GM12878 (cell line): ENCODE measurements around the gene MPPED1. TPM values are rescaled to one million over a fixed set of nuclear protein-coding genes. Genes with fewer than 3 reads are reported as not detected.

Source experiments
- ATAC-seq: fragments of 200-7000 bp; cut with Tn5 transposase; 3 replicates; pipeline ENCODE4 v1.9.1; 2020; ENCODE audit warnings: mild to moderate bottlenecking, moderate library complexity
- BruUV-seq: library from RNA; stranded (reverse); fragments of 400-500 nt; replicated peaks from 2 replicates; lab custom pipeline; 2021; lab: Mats Ljungman, UMichigan
- CTCF ChIA-PET: fragments of 300-600 bp; sonication (Branson Sonifier 250); formaldehyde crosslinking; extraction: SDS; loops from one replicate; lab custom pipeline; 2021; ENCODE audit warnings: inconsistent platforms; lab: Yijun Ruan, JAX
- POLR2A ChIA-PET: fragments of 350-600 bp; formaldehyde crosslinking; extraction: SDS; loops from one replicate; lab custom pipeline; 2021; ENCODE audit warnings: inconsistent platforms; lab: Charles Lee
- RAD21 ChIA-PET: fragments of 300-600 bp; sonication (Branson Sonifier 250); formaldehyde crosslinking; loops from one replicate; lab custom pipeline; 2023; ENCODE audit warnings: antibody characterized with exemption; ENCODE audit not compliant: unreplicated experiment; lab: Charles Lee
- SMC1A ChIA-PET: fragments of 300-600 bp; sonication (Branson Sonifier 250); formaldehyde crosslinking; loops from one replicate; lab custom pipeline; 2023; ENCODE audit not compliant: unreplicated experiment, uncharacterized antibody; lab: Charles Lee
- DNase-seq: peaks from one replicate; pipeline ENCODE4 v3.0.0-alpha.2; 2011; ENCODE audit warnings: low read depth, low spot score
- FAIRE-seq: peaks from 3 replicates; lab custom pipeline; 2011; peaks lifted over from hg19 to GRCh38; lab: Jason Lieb, UNC
- H2AFZ ChIP-seq: 2 replicates; pipeline ENCODE4 v1.6.0; 2011; ENCODE audit warnings: low read depth, low read length, control low read depth; ENCODE audit not compliant: control insufficient read depth
- H3K27ac ChIP-seq: 2 replicates; pipeline ENCODE4 v1.5.1; 2011; ENCODE audit warnings: control low read depth; ENCODE audit not compliant: control insufficient read depth, insufficient read depth
- H3K27me3 ChIP-seq, 2 experiments: replicated peaks in 1 of 2; 2 replicates each; pipeline versions ENCODE4 v1.6.0 to v1.6.1; 2011; ENCODE audit warnings: low read length in 1 of 2; ENCODE audit not compliant: control insufficient read depth in 2 of 2, insufficient read depth in 2 of 2
- H3K36me3 ChIP-seq, 2 experiments: 2 replicates each; pipeline ENCODE4 v1.5.1; 2011; ENCODE audit warnings: low read length in 1 of 2; ENCODE audit not compliant: control insufficient read depth in 2 of 2, insufficient read depth in 2 of 2
- H3K4me1 ChIP-seq: 2 replicates; pipeline ENCODE4 v1.6.1; 2011; ENCODE audit warnings: mild to moderate bottlenecking, low read length, moderate library complexity, mixed read lengths; ENCODE audit not compliant: control insufficient read depth, insufficient read depth
- H3K4me2 ChIP-seq: 2 replicates; pipeline ENCODE4 v1.6.0; 2011; ENCODE audit warnings: control low read depth; ENCODE audit not compliant: control insufficient read depth, insufficient read depth
- H3K4me3 ChIP-seq: fragments of 200-600 bp; sonication (generic); 2 replicates; pipeline ENCODE4 v1.5.1; 2016
- H3K79me2 ChIP-seq: 2 replicates; pipeline ENCODE4 v1.6.0; 2011; ENCODE audit warnings: low read length; ENCODE audit not compliant: control insufficient read depth, insufficient read depth
- H3K9ac ChIP-seq: 2 replicates; pipeline ENCODE4 v1.8.0; 2011; ENCODE audit warnings: low read length, control low read depth, mixed read lengths; ENCODE audit not compliant: control insufficient read depth, insufficient read depth
- H3K9me3 ChIP-seq: replicated peaks from 3 replicates; pipeline ENCODE4 v1.5.1; 2011; ENCODE audit warnings: mild to moderate bottlenecking, low read length; ENCODE audit not compliant: control insufficient read depth, insufficient read depth
- H4K20me1 ChIP-seq: 2 replicates; pipeline ENCODE4 v1.6.0; 2011; ENCODE audit not compliant: control insufficient read depth, insufficient read depth
- CEBPB ChIP-seq, 2 experiments: fragments of 150-350 bp in 1 of 2; IDR thresholded peaks; 2 replicates each; pipeline ENCODE4 v1.6.1; 2012 to 2014; ENCODE audit warnings: low read depth in 2 of 2, low read length in 2 of 2, borderline replicate concordance in 1 of 2, inconsistent platforms in 1 of 2
- CHD4 ChIP-seq: fragments of 200-600 bp; sonication (generic); IDR thresholded peaks from 2 replicates; pipeline ENCODE4 v1.6.1; 2016; ENCODE audit warnings: mild to moderate bottlenecking
- ELK1 ChIP-seq: IDR thresholded peaks from 2 replicates; pipeline ENCODE4 v1.6.1; 2012; ENCODE audit warnings: low read depth, low read length, improper control_type of control experiment
- ESRRA ChIP-seq: IDR thresholded peaks from 2 replicates; pipeline ENCODE4 v1.6.1; 2012; ENCODE audit warnings: mild to moderate bottlenecking, low read length, improper control_type of control experiment
- ETV6 ChIP-seq, 2 experiments: fragments of 450-650 bp in 1 of 2; IDR thresholded peaks in 1 of 2; conservative IDR thresholded peaks in 1 of 2; 2 replicates each; pipeline ENCODE4 v1.6.1; 2014; ENCODE audit warnings: antibody characterized with exemption in 1 of 2, borderline replicate concordance in 1 of 2, low read depth in 1 of 2, mild to moderate bottlenecking in 1 of 2, moderate library complexity in 1 of 2
- FOXK2 ChIP-seq: fragments of 450-650 bp; IDR thresholded peaks from 2 replicates; pipeline ENCODE4 v1.6.1; 2017; ENCODE audit warnings: mild to moderate bottlenecking, moderate library complexity
- GABPA ChIP-seq: IDR thresholded peaks from 2 replicates; pipeline ENCODE4 v1.6.1; 2014; ENCODE audit warnings: antibody characterized with exemption, low read depth, mild to moderate bottlenecking, inconsistent platforms
- HDAC6 ChIP-seq: fragments of 200-600 bp; sonication (generic); IDR thresholded peaks from one replicate; pipeline ENCODE4 v1.8.0; 2017; ENCODE audit warnings: antibody characterized with exemption; ENCODE audit not compliant: unreplicated experiment
- IKZF2 ChIP-seq, 2 experiments: fragments of 450-650 bp; IDR thresholded peaks; 2 replicates each; pipeline ENCODE4 v1.6.1; 2017; ENCODE audit warnings: mild to moderate bottlenecking in 2 of 2, moderate library complexity in 2 of 2
- IRF3 ChIP-seq: fragments of 450-650 bp; IDR thresholded peaks from 2 replicates; pipeline ENCODE4 v1.6.1; 2014; ENCODE audit warnings: mild to moderate bottlenecking
- KLF5 ChIP-seq: fragments of 450-650 bp; IDR thresholded peaks from 2 replicates; pipeline ENCODE4 v1.6.1; 2014; ENCODE audit warnings: mild to moderate bottlenecking; ENCODE audit not compliant: partially characterized antibody
- MTA2 ChIP-seq: fragments of 450-650 bp; IDR thresholded peaks from 2 replicates; pipeline ENCODE4 v1.6.1; 2016; ENCODE audit warnings: low read depth, mild to moderate bottlenecking, moderate library complexity
- MTA3 ChIP-seq: IDR thresholded peaks from 2 replicates; pipeline ENCODE4 v1.6.1; 2012; ENCODE audit warnings: low read length, inconsistent platforms, borderline replicate concordance
- MXI1 ChIP-seq: fragments of 150-350 bp; IDR thresholded peaks from 2 replicates; pipeline ENCODE4 v1.6.1; 2011; ENCODE audit warnings: low read depth, mild to moderate bottlenecking, inconsistent platforms, low read length, improper control_type of control experiment
- POLR2AphosphoS2 ChIP-seq: IDR thresholded peaks from 2 replicates; pipeline ENCODE4 v1.6.1; 2011; ENCODE audit warnings: low read depth, mild to moderate bottlenecking, low read length, improper control_type of control experiment, moderate library complexity
- POU2F2 ChIP-seq: IDR thresholded peaks from 3 replicates; pipeline ENCODE4 v1.6.1; 2011; ENCODE audit warnings: low read depth, mild to moderate bottlenecking, low read length, borderline replicate concordance
- SMARCA5 ChIP-seq: fragments of 450-650 bp; IDR thresholded peaks from 2 replicates; pipeline ENCODE4 v1.6.1; 2017; ENCODE audit warnings: mild to moderate bottlenecking
- SP1 ChIP-seq: IDR thresholded peaks from one replicate; pipeline ENCODE4 v1.6.1; 2011; ENCODE audit warnings: low read depth, low read length
- SREBF1 ChIP-seq: IDR thresholded peaks from 2 replicates; pipeline ENCODE4 v1.6.1; 2012; ENCODE audit warnings: mild to moderate bottlenecking, low read length
- TAF1 ChIP-seq: IDR thresholded peaks from 2 replicates; pipeline ENCODE4 v1.6.1; 2011; ENCODE audit warnings: mild to moderate bottlenecking, low read depth, low read length, borderline replicate concordance
- TCF12 ChIP-seq: IDR thresholded peaks from 2 replicates; pipeline ENCODE4 v1.6.1; 2011; ENCODE audit warnings: low read depth, mild to moderate bottlenecking, low read length
- ZBED1 ChIP-seq: IDR thresholded peaks from 2 replicates; pipeline ENCODE4 v1.6.1; 2016; ENCODE audit warnings: borderline replicate concordance
- WGBS: methylation state at CpG from one replicate; pipeline ENCODE4 v1.1.6; 2016; ENCODE audit warnings: low lambda C conversion rate; ENCODE audit not compliant: insufficient replicate concordance, insufficient coverage; ENCODE audit errors: missing lambda C conversion rate; 5-methylcytosine and 5-hydroxymethylcytosine counted together
- in situ Hi-C: fragments of 300-500 bp; cut with MboI; formaldehyde crosslinking; loops from 9 replicates; pipeline ENCODE4 v1.14.3; 2018; ENCODE audit warnings: mixed read lengths
- intact Hi-C: fragments of 100-400 bp; cut with micrococcal nuclease; formaldehyde crosslinking; loops from one replicate; pipeline ENCODE4 v1.14.2; 2022; ENCODE audit not compliant: unreplicated experiment
- polyA plus RNA-seq, 11 experiments: library from polyadenylated mRNA; depleted of rRNA in 4 of 11; unstranded in 6 of 11; stranded (reverse) in 5 of 11; fragments of >200 nt; fragmentation: Nextera tagmentation in 4 of 11; fragmentation: Illumina TruSeq in 1 of 11; extraction: Ambion mirVana in 4 of 11; extraction: Trizol in 1 of 11; gene quantifications; 1 replicate in 1 of 11; 2 replicates in 10 of 11; pipeline versions ENCODE4 v1.2.1 to v1.2.3, GENCODE V29; 2011 to 2016; ENCODE audit warnings: inconsistent platforms in 2 of 11, missing spikeins in 2 of 11, low read depth in 1 of 11
- total RNA-seq, 4 experiments: library from RNA; depleted of rRNA in 3 of 4; stranded (reverse); fragments of >200 nt in 3 of 4; fragmentation: Illumina TruSeq in 1 of 4; extraction: Trizol in 1 of 4; gene quantifications; 2 replicates each; pipeline versions ENCODE4 v1.2.1 to v1.2.3, GENCODE V29; 2013 to 2021

The MPPED1 gene
- total and polyA plus RNA-seq, 10 of the 15 experiments (the other 5 are each of a cell fraction or from before 2014, with no cell fraction given), result 0.11 TPM; not detected in 9

- no peak for TF ChIP-seq ELK1
These were observed 105.3 kb downstream of the MPPED1 start (continued) for GRCh38 chr22:43516996-43517635.

- WGBS, result 0% methylated on average over 2 of the region's 2 CpGs
- Histone ChIP-seq H2AFZ (no peak overlapping the region), H3K4me3 (no peak overlapping the region), H4K20me1 (no peaks in the 10 kb centered on the region), H3K36me3 (no peaks in the 10 kb centered on the region), H3K9me3 (no peaks in the 10 kb centered on the region), H3K4me1 (peaks cover 4% of the 10 kb centered on the region; the same call in 1 of the 2 replicates), H3K79me2 (no peaks in the 10 kb centered on the region), H3K9ac (no peak overlapping the region), H3K27ac (no peak overlapping the region), H3K27me3 (no peaks in the 10 kb centered on the region), H3K4me2 (0 out of 2 replicates have a peak overlapping the region, but pooled peaks have one; percentile 11)
- POLR2A ChIA-PET, result interaction anchor here (0.7 kb wide), 2 partner anchors 227 to 601 kb away, joined by 3 to 8 read pairs; no protein-coding TSS in a partner anchor
- RAD21 ChIA-PET, result interaction anchor here (0.7 kb wide), 1 partner anchor 147 kb away, joined by 4 read pairs; no protein-coding TSS in a partner anchor
- in situ Hi-C loops, result no loop called here
- intact Hi-C loops, result no loop called here
- ATAC-seq (peak; percentile 85), DNase-seq (peak; percentile 23), FAIRE-seq (peak; percentile 44)
- SMC1A ChIA-PET, result no interaction called here
- no TSS peak for BruUV-seq
- CTCF ChIA-PET, result no interaction called here
- TF ChIP-seq CHD4, result no peak
- TF ChIP-seq TCF12, result no peak
- TF ChIP-seq SREBF1, result no peak
- TF ChIP-seq MTA2, result no peak
- peak in 1 of 2 experiments; percentile 49; a peak in 2 of 4 replicates for TF ChIP-seq IKZF2 (IDR thresholded peaks at IDR 0.05)
- no peak for TF ChIP-seq HDAC6
- no peak for TF ChIP-seq FOXK2
- 0 out of 4 replicates have a peak, but pooled peaks of 1 of the 2 experiments have one; percentile 27 for TF ChIP-seq CEBPB (IDR thresholded peaks at IDR 0.05; ENCODE audit: borderline replicate concordance in 1 of 2, low read depth in 2 of 2, low read length in 2 of 2)
- peak; percentile 64; the same call in 1 of the 2 replicates for TF ChIP-seq MTA3
- no peak for TF ChIP-seq SMARCA5
- peak; percentile 60; the same call in 1 of the 3 replicates for TF ChIP-seq POU2F2
- no peak for TF ChIP-seq ESRRA
- peak; percentile 49; the same call in 1 of the 2 replicates for TF ChIP-seq GABPA
- no peak for TF ChIP-seq KLF5
- no peak for TF ChIP-seq TAF1
- no peak for TF ChIP-seq MXI1
- TF ChIP-seq IRF3, result no peak
- peak in 1 of 2 experiments; percentile 30; a peak in 1 of 4 replicates for TF ChIP-seq ETV6 (conservative IDR thresholded peaks at IDR 0.05 in 1 of 2, IDR thresholded peaks at IDR 0.05 in 1 of 2; ENCODE audit: borderline replicate concordance in 1 of 2, low read depth in 1 of 2)
- peak; percentile 61; the same call in 1 of the 2 replicates for TF ChIP-seq ZBED1
- TF ChIP-seq POLR2AphosphoS2, result no peak
- TF ChIP-seq SP1, result no peak
These were observed 108.8 kb downstream of the MPPED1 start for GRCh38 chr22:43520632-43521039.
